22Rv1 (cell line): Measurements from ENCODE around the gene LARP4B.
A peak's percentile ranks its signal among the peaks of the same experiment; 100 is the strongest.

Experiments
- H3K27ac ChIP-seq: fragments of 450-650 bp; 2 replicates; pipeline ENCODE4 v1.5.1; 2017
- CTCF ChIP-seq: fragments of 450-650 bp; IDR thresholded peaks from 2 replicates; pipeline ENCODE4 v1.5.1; 2017; ENCODE audit warnings: mild to moderate bottlenecking
- ZFX ChIP-seq: fragments of 450-650 bp; IDR thresholded peaks from 2 replicates; pipeline ENCODE4 v1.6.1; 2017; ENCODE audit warnings: antibody characterized with exemption, borderline replicate concordance

Gene LARP4B

GRCh38 chr10:814536-815302 is 116.8 kb downstream of the LARP4B start:
- no peak for TF ChIP-seq CTCF
- no peak for TF ChIP-seq ZFX
- no peak overlapping the region for H3K27ac ChIP-seq

GRCh38 chr10:813286-813685 is 118.2 kb downstream of the LARP4B start:
- H3K27ac ChIP-seq: no peak overlapping the region
- TF ChIP-seq ZFX (no peak), CTCF (no peak)

DNA sequence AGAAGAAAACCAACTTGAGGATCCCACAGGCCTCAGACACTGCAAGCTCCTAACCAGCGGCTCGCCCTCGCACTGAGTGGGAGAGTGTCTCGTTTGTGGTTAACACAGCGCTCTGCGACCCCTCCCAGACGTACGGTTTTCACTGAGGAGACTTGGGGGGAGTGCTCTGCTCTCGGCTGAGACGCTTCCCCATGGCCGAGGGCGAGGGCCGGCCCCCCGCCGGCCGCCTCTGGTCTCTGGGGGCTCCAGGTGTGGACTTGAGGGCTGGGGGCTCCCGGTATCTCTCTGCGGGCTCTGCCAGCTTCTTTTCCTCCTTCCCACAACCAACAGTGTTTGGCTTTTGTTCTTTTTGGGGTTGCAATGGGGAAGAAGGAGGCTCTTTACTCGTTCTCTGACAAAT is 118.7 kb downstream of the LARP4B start:
- TF ChIP-seq ZFX: no peak
- no peak overlapping the region for H3K27ac ChIP-seq

GRCh38 chr10:811379-812175 is 119.9 kb downstream of the LARP4B start:
- H3K27ac ChIP-seq: no peak overlapping the region
- TF ChIP-seq CTCF (no peak), ZFX (no peak)

- TF ChIP-seq ZFX (no peak), CTCF (peak; percentile 63)
- H3K27ac ChIP-seq: no peak overlapping the region
Measured at GRCh38 chr10:810351-810846, 121.1 kb downstream of the LARP4B start.

GRCh38 chr10:809671-810350 is 121.7 kb downstream of the LARP4B start:
- no peak for TF ChIP-seq ZFX
- TF ChIP-seq CTCF: no peak

GRCh38 chr10:807958-808353 is 123.5 kb downstream of the LARP4B start:
- no peak overlapping the region for H3K27ac ChIP-seq
- TF ChIP-seq ZFX (no peak), CTCF (no peak)

More at GRCh38 chr10:809671-810350, 121.7 kb downstream of the LARP4B start:
- H3K27ac ChIP-seq: no peak overlapping the region
